GM21576 (cell line): Measurements from ENCODE around the gene LBX2.

ENCODE experiments used
- ATAC-seq: cut with Tn5 transposase; IDR thresholded peaks from one replicate; pipeline ENCODE4 v1.9.1; 2021; ENCODE audit warnings: mild to moderate bottlenecking, moderate library complexity; ENCODE audit not compliant: unreplicated experiment

The LBX2 gene

DNA sequence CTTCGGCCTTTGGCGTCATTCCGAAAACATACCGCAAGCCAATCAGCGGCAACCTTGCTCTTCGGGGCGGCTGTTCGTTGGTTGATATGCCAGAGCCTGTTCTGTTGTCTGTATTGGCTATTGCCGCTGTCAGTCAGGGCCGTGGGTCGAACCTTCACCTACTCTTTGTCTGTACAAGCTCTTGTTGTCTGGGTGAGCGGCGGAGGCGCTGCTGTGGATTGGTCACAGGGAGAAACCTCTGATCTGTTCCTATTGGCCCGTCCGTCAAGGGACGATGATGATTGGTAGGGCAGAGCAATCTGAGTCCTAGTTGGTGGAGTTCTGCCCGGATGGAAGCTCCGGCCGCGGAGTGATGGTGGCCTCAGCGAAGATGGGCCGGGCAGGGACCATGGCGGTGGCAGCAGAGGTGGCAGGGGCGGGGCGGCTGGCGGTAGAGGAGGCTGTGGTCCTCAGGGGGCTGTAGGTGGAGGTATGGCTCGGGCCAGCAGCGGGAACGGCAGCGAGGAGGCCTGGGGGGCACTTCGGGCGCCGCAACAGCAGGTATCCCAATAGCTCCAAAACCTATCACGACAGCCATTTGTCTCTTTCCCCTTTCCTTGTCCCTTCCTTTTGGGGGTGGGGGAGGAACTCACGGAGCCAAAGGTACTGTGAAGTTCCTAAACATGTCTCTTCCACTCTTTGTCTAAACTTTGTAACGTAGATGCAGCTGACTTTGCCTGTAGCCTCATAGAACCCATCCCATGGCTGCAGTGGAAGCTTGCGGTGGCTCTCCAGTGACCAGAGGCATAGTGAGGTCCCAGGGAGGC, 41.1 kb downstream of the LBX2 start, which contains the start of gene WBP1:
WBP1 (plus strand) TSS at position 307 of the 806 bp plus-strand sequence; CDS start at position 472, 165 bp downstream.
- ATAC-seq: peak; percentile 79

- ATAC-seq: peak; percentile 25
Measured at GRCh38 chr2:74457549-74458131, 41.8 kb downstream of the LBX2 start.

DNA sequence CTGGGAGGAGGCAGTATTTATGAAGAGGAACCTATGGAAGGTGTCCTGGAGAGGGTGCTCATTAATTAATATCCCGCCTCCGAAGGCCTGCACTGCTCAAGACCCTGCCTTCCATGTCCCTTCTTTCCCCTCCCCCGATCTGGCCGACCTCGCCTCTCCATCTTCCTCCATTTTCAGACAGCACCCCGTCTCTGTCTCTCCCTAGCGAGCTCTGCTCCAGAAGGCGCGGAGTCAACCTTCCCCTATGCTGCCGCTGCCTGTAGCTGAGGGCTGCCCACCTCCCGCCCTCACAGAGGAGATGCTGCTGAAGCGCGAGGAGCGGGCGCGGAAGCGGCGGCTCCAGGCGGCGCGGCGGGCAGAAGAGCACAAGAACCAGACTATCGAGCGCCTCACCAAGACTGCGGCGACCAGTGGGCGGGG, 42.3 kb downstream of the LBX2 start:
- ATAC-seq: no peak

GRCh38 chr2:74454654-74455511, 44.5 kb downstream of the LBX2 start, which contains the start of gene INO80B:
INO80B (plus strand) TSS chr2:74455087; CDS start chr2:74455117, 30 bp downstream.
- peak; percentile 36 for ATAC-seq

- ATAC-seq: no peak
Measured at GRCh38 chr2:74450570-74451190, 48.7 kb downstream of the LBX2 start.

DNA sequence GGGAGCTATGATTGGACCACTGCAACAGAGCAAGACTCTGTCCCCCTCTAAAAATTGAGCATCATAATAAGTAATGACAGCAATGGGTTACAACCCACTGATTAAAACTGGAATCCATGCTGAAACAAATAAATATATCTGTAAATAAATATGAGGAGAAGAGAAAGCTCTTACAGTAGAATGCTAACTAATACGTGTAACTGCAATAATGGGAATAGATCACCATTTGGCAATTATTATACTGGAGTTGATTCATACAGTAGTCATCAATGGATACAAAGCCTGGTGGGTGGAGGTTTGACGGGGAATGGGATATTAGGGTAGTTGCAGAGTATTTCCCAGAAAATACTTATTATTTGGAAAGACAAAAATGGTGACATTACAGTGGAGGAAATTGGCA, 50.6 kb downstream of the LBX2 start:
- ATAC-seq: no peak
